ENCODE results near the gene UFC1.

UFC1 gene

GRCh38 chr1:161164901-161165610 is 11.3 kb downstream of the UFC1 start:
- no peak for DNase-seq (ENCODE audit: low read depth)
- peak overlapping the region; percentile 84 for H3K4me3 ChIP-seq (ENCODE audit: low read depth, low read length)
- TF ChIP-seq CTCF (conservative IDR thresholded peaks at IDR 0.05; ENCODE audit: low read depth, low read length) = no peak

- H3K4me3 ChIP-seq (ENCODE audit: low read depth, low read length) = peak within 1 kb of the TSS; percentile 84
- TF ChIP-seq CTCF (conservative IDR thresholded peaks at IDR 0.05; ENCODE audit: low read depth, low read length) = peak; percentile 69
- DNase-seq (ENCODE audit: low read depth) = peak; percentile 99
Observed at GRCh38 chr1:161165742-161166668, 12.2 kb downstream of the UFC1 start, which contains the start of gene PPOX. Gene PPOX (plus strand): TSS chr1:161166426. CDS start chr1:161166848, 422 bp downstream.

GRCh38 chr1:161166669-161167548 is 13.1 kb downstream of the UFC1 start:
- DNase-seq (ENCODE audit: low read depth) = no peak
- peak overlapping the region; percentile 84 for H3K4me3 ChIP-seq (ENCODE audit: low read depth, low read length)
- TF ChIP-seq CTCF (conservative IDR thresholded peaks at IDR 0.05; ENCODE audit: low read depth, low read length) = peak; percentile 2

GRCh38 chr1:161168906-161169305 is 15.1 kb downstream of the UFC1 start:
- DNase-seq (ENCODE audit: low read depth) = no peak

GRCh38 chr1:161171191-161171590 is 17.4 kb downstream of the UFC1 start:
- no peak overlapping the region for H3K4me3 ChIP-seq (ENCODE audit: low read depth, low read length)
- no peak for DNase-seq (ENCODE audit: low read depth)
- peak; percentile 50 for TF ChIP-seq CTCF (conservative IDR thresholded peaks at IDR 0.05; ENCODE audit: low read depth, low read length)

More at GRCh38 chr1:161168906-161169305, 15.1 kb downstream of the UFC1 start:
- no peak for TF ChIP-seq CTCF (conservative IDR thresholded peaks at IDR 0.05; ENCODE audit: low read depth, low read length)
- no peak overlapping the region for H3K4me3 ChIP-seq (ENCODE audit: low read depth, low read length)

GRCh38 chr1:161171696-161172095 is 17.9 kb downstream of the UFC1 start:
- TF ChIP-seq CTCF (conservative IDR thresholded peaks at IDR 0.05; ENCODE audit: low read depth, low read length) = no peak
- no peak for DNase-seq (ENCODE audit: low read depth)
- H3K4me3 ChIP-seq (ENCODE audit: low read depth, low read length) = no peak overlapping the region

Measured in choroid plexus epithelial cell (primary cell).